GM12878 (cell line): ENCODE results near the gene CDC5L. TPM values are rescaled to one million over a fixed set of nuclear protein-coding genes. Genes with fewer than 3 reads are reported as not detected.

ENCODE experiments used
- ATAC-seq: fragments of 200-7000 bp; cut with Tn5 transposase; 3 replicates; pipeline ENCODE4 v1.9.1; 2020; ENCODE audit warnings: mild to moderate bottlenecking, moderate library complexity
- BruUV-seq: library from RNA; stranded (reverse); fragments of 400-500 nt; replicated peaks from 2 replicates; lab custom pipeline; 2021; lab: Mats Ljungman, UMichigan
- CTCF ChIA-PET: fragments of 300-600 bp; sonication (Branson Sonifier 250); formaldehyde crosslinking; extraction: SDS; loops from one replicate; lab custom pipeline; 2021; ENCODE audit warnings: inconsistent platforms; lab: Yijun Ruan, JAX
- POLR2A ChIA-PET: fragments of 350-600 bp; formaldehyde crosslinking; extraction: SDS; loops from one replicate; lab custom pipeline; 2021; ENCODE audit warnings: inconsistent platforms; lab: Charles Lee
- RAD21 ChIA-PET: fragments of 300-600 bp; sonication (Branson Sonifier 250); formaldehyde crosslinking; loops from one replicate; lab custom pipeline; 2023; ENCODE audit warnings: antibody characterized with exemption; ENCODE audit not compliant: unreplicated experiment; lab: Charles Lee
- SMC1A ChIA-PET: fragments of 300-600 bp; sonication (Branson Sonifier 250); formaldehyde crosslinking; loops from one replicate; lab custom pipeline; 2023; ENCODE audit not compliant: unreplicated experiment, uncharacterized antibody; lab: Charles Lee
- DNase-seq: peaks from one replicate; pipeline ENCODE4 v3.0.0-alpha.2; 2011; ENCODE audit warnings: low read depth, low spot score
- FAIRE-seq: peaks from 3 replicates; lab custom pipeline; 2011; peaks lifted over from hg19 to GRCh38; lab: Jason Lieb, UNC
- H2AFZ ChIP-seq: 2 replicates; pipeline ENCODE4 v1.6.0; 2011; ENCODE audit warnings: low read depth, low read length, control low read depth; ENCODE audit not compliant: control insufficient read depth
- H3K27ac ChIP-seq: 2 replicates; pipeline ENCODE4 v1.5.1; 2011; ENCODE audit warnings: control low read depth; ENCODE audit not compliant: control insufficient read depth, insufficient read depth
- H3K27me3 ChIP-seq, 2 experiments: replicated peaks in 1 of 2; 2 replicates each; pipeline versions ENCODE4 v1.6.0 to v1.6.1; 2011; ENCODE audit warnings: low read length in 1 of 2; ENCODE audit not compliant: control insufficient read depth in 2 of 2, insufficient read depth in 2 of 2
- H3K36me3 ChIP-seq, 2 experiments: 2 replicates each; pipeline ENCODE4 v1.5.1; 2011; ENCODE audit warnings: low read length in 1 of 2; ENCODE audit not compliant: control insufficient read depth in 2 of 2, insufficient read depth in 2 of 2
- H3K4me1 ChIP-seq: 2 replicates; pipeline ENCODE4 v1.6.1; 2011; ENCODE audit warnings: mild to moderate bottlenecking, low read length, moderate library complexity, mixed read lengths; ENCODE audit not compliant: control insufficient read depth, insufficient read depth
- H3K4me2 ChIP-seq: 2 replicates; pipeline ENCODE4 v1.6.0; 2011; ENCODE audit warnings: control low read depth; ENCODE audit not compliant: control insufficient read depth, insufficient read depth
- H3K4me3 ChIP-seq: fragments of 200-600 bp; sonication (generic); 2 replicates; pipeline ENCODE4 v1.5.1; 2016
- H3K79me2 ChIP-seq: 2 replicates; pipeline ENCODE4 v1.6.0; 2011; ENCODE audit warnings: low read length; ENCODE audit not compliant: control insufficient read depth, insufficient read depth
- H3K9ac ChIP-seq: 2 replicates; pipeline ENCODE4 v1.8.0; 2011; ENCODE audit warnings: low read length, control low read depth, mixed read lengths; ENCODE audit not compliant: control insufficient read depth, insufficient read depth
- H3K9me3 ChIP-seq: replicated peaks from 3 replicates; pipeline ENCODE4 v1.5.1; 2011; ENCODE audit warnings: mild to moderate bottlenecking, low read length; ENCODE audit not compliant: control insufficient read depth, insufficient read depth
- H4K20me1 ChIP-seq: 2 replicates; pipeline ENCODE4 v1.6.0; 2011; ENCODE audit not compliant: control insufficient read depth, insufficient read depth
- ATF2 ChIP-seq: IDR thresholded peaks from 2 replicates; pipeline ENCODE4 v1.6.1; 2012; ENCODE audit warnings: low read length, inconsistent platforms
- CHD2 ChIP-seq: IDR thresholded peaks from 2 replicates; pipeline ENCODE4 v1.6.1; 2011; ENCODE audit warnings: low read depth, low read length, improper control_type of control experiment, borderline replicate concordance
- HSF1 ChIP-seq: fragments of 150-350 bp; IDR thresholded peaks from 2 replicates; pipeline ENCODE4 v1.6.1; 2014; ENCODE audit warnings: mild to moderate bottlenecking, low read depth, low read length
- MEF2B ChIP-seq: fragments of 450-650 bp; IDR thresholded peaks from 2 replicates; pipeline ENCODE4 v1.6.1; 2018; ENCODE audit warnings: mild to moderate bottlenecking, moderate library complexity; ENCODE audit not compliant: partially characterized antibody, poor library complexity, severe bottlenecking
- MYC ChIP-seq: IDR thresholded peaks from 2 replicates; pipeline ENCODE4 v1.6.1; 2011; ENCODE audit warnings: mild to moderate bottlenecking, low read length, moderate library complexity, inconsistent platforms; ENCODE audit not compliant: insufficient read depth, insufficient replicate concordance, insufficient read length, severe bottlenecking
- PRDM15 ChIP-seq: fragments of 450-650 bp; formaldehyde crosslinking; IDR thresholded peaks from 2 replicates; pipeline ENCODE4 v1.4.0; 2020; ENCODE audit warnings: mild to moderate bottlenecking, moderate library complexity
- RAD21 ChIP-seq: IDR thresholded peaks from 2 replicates; pipeline ENCODE4 v1.6.1; 2011; ENCODE audit warnings: mild to moderate bottlenecking, low read depth, low read length, moderate library complexity; ENCODE audit not compliant: insufficient read depth
- SMC3 ChIP-seq: IDR thresholded peaks from 2 replicates; pipeline ENCODE4 v1.6.1; 2011; ENCODE audit warnings: low read length, improper control_type of control experiment, borderline replicate concordance
- SUPT20H ChIP-seq: IDR thresholded peaks from 2 replicates; pipeline ENCODE4 v1.6.1; 2011; ENCODE audit warnings: low read depth, mild to moderate bottlenecking, low read length, moderate library complexity, borderline replicate concordance; ENCODE audit not compliant: control insufficient read depth
- ZNF207 ChIP-seq: fragments of 450-650 bp; IDR thresholded peaks from 2 replicates; pipeline ENCODE4 v1.6.1; 2014; ENCODE audit warnings: antibody characterized with exemption, mild to moderate bottlenecking, borderline replicate concordance
- ZNF217 ChIP-seq: fragments of 450-650 bp; IDR thresholded peaks from 2 replicates; pipeline ENCODE4 v1.6.1; 2017; ENCODE audit warnings: antibody characterized with exemption, mild to moderate bottlenecking
- WGBS: methylation state at CpG from one replicate; pipeline ENCODE4 v1.1.6; 2016; ENCODE audit warnings: low lambda C conversion rate; ENCODE audit not compliant: insufficient replicate concordance, insufficient coverage; ENCODE audit errors: missing lambda C conversion rate; 5-methylcytosine and 5-hydroxymethylcytosine counted together
- in situ Hi-C: fragments of 300-500 bp; cut with MboI; formaldehyde crosslinking; loops from 9 replicates; pipeline ENCODE4 v1.14.3; 2018; ENCODE audit warnings: mixed read lengths
- intact Hi-C: fragments of 100-400 bp; cut with micrococcal nuclease; formaldehyde crosslinking; loops from one replicate; pipeline ENCODE4 v1.14.2; 2022; ENCODE audit not compliant: unreplicated experiment
- polyA plus RNA-seq, 11 experiments: library from polyadenylated mRNA; depleted of rRNA in 4 of 11; unstranded in 6 of 11; stranded (reverse) in 5 of 11; fragments of >200 nt; fragmentation: Nextera tagmentation in 4 of 11; fragmentation: Illumina TruSeq in 1 of 11; extraction: Ambion mirVana in 4 of 11; extraction: Trizol in 1 of 11; gene quantifications; 1 replicate in 1 of 11; 2 replicates in 10 of 11; pipeline versions ENCODE4 v1.2.1 to v1.2.3, GENCODE V29; 2011 to 2016; ENCODE audit warnings: inconsistent platforms in 2 of 11, missing spikeins in 2 of 11, low read depth in 1 of 11
- total RNA-seq, 4 experiments: library from RNA; depleted of rRNA in 3 of 4; stranded (reverse); fragments of >200 nt in 3 of 4; fragmentation: Illumina TruSeq in 1 of 4; extraction: Trizol in 1 of 4; gene quantifications; 2 replicates each; pipeline versions ENCODE4 v1.2.1 to v1.2.3, GENCODE V29; 2013 to 2021

CDC5L gene
- total and polyA plus RNA-seq, 10 of the 15 experiments (the other 5 are each of a cell fraction or from before 2014, with no cell fraction given) = 13.2 to 29.4 (median 18.8) TPM

GRCh38 chr6:44431118-44431725, 43.7 kb downstream of the CDC5L start:
- Histone ChIP-seq H3K9ac (no peak overlapping the region), H3K36me3 (peaks cover 1 to 12% of the 10 kb centered on the region in 2 experiments; a peak in 3 of 4 replicates), H4K20me1 (no peaks in the 10 kb centered on the region), H3K9me3 (no peaks in the 10 kb centered on the region), H3K79me2 (no peaks in the 10 kb centered on the region), H3K4me2 (no peak overlapping the region), H3K27me3 (no peaks in the 10 kb centered on the region), H3K4me3 (no peak overlapping the region), H3K27ac (no peak overlapping the region; the same call in 1 of the 2 replicates), H3K4me1 (no peaks in the 10 kb centered on the region), H2AFZ (no peak overlapping the region)
- ATAC-seq = peak; percentile 93
- peak; percentile 7 for FAIRE-seq
- CTCF ChIA-PET = interaction anchor here (0.6 to 4.7 kb wide), 13 partner anchors 8 to 336 kb away, joined by 3 to 31 read pairs (median 4); no protein-coding TSS in a partner anchor
- POLR2A ChIA-PET = no interaction called here
- BruUV-seq = no TSS peak
- WGBS = 96% methylated on average over 1 of the region's 1 CpG
- peak; percentile 3 for DNase-seq
- SMC1A ChIA-PET = interaction anchor here (0.9 to 2.6 kb wide), 4 partner anchors 10 to 24 kb away, joined by 3 to 14 read pairs (median 3); no protein-coding TSS in a partner anchor
- intact Hi-C loops (loop anchor here (1.0 kb wide), 1 partner anchor 25 kb away; no protein-coding TSS in a partner anchor), in situ Hi-C loops (no loop called here)
- RAD21 ChIA-PET = interaction anchor here (0.8 to 1.2 kb wide), 2 partner anchors 25 to 1284 kb away, joined by 3 to 5 read pairs; no protein-coding TSS in a partner anchor
- peak; percentile 42 for TF ChIP-seq SMC3
- peak; percentile 68 for TF ChIP-seq RAD21
- no peak for TF ChIP-seq MYC
- no peak for TF ChIP-seq ZNF207
- no peak for TF ChIP-seq CHD2
- no peak for TF ChIP-seq ATF2
- no peak for TF ChIP-seq MEF2B
- TF ChIP-seq HSF1 = no peak
- no peak for TF ChIP-seq ZNF217
- TF ChIP-seq SUPT20H = no peak
- TF ChIP-seq PRDM15 (CRISPR knock-in tag) = no peak
